Right atrium auricular region (tissue), 2 donors: ENCODE data around the gene OLFML1. TPM values are rescaled to one million over a fixed set of nuclear protein-coding genes. Genes with fewer than 3 reads are reported as not detected.

Experiments used
- DNase-seq: peaks from one replicate; pipeline ENCODE4 v3.0.0-alpha.2; 2019; ENCODE audit warnings: low spot score
- H3K27ac ChIP-seq, 2 donors: fragments of 200-600 bp; sonication (generic); 1 replicate in 1 of 2; 2 replicates in 1 of 2; pipeline ENCODE4 v1.5.1; 2016 to 2019
- H3K27me3 ChIP-seq, 2 donors: fragments of 200-600 bp; sonication (generic); one replicate each; pipeline versions ENCODE4 v1.5.1 to v1.6.0; 2017 to 2019
- H3K36me3 ChIP-seq: fragments of 200-600 bp; sonication (generic); one replicate; pipeline ENCODE4 v1.5.1; 2016
- H3K4me1 ChIP-seq, 2 donors: fragments of 200-600 bp; sonication (generic); one replicate each; pipeline versions ENCODE4 v1.5.1 to v1.6.0; 2017 to 2019
- H3K4me3 ChIP-seq, 2 donors: fragments of 200-600 bp; sonication (generic); 1 replicate in 1 of 2; 2 replicates in 1 of 2; pipeline ENCODE4 v1.5.1; 2017 to 2019; ENCODE audit warnings: mild to moderate bottlenecking in 1 of 2, moderate library complexity in 1 of 2
- H3K9me3 ChIP-seq, 2 donors: fragments of 200-600 bp; sonication (generic); one replicate each; pipeline ENCODE4 v1.5.1; 2019
- total RNA-seq, 2 donors: library from RNA; depleted of rRNA; stranded (reverse); fragments of >200 nt; gene quantifications; one replicate each; pipeline ENCODE4 v1.1.0, GENCODE V29; 2016
- TF ChIP-seq, protein P1 (sequence below), 2 donors: fragments of 200-600 bp; sonication (generic); IDR thresholded peaks; one replicate each; pipeline ENCODE4 v1.5.1; 2019; ENCODE audit warnings: antibody characterized with exemption in 2 of 2

Gene OLFML1
- total RNA-seq, 2 donors from 2014 or later: 4.6 to 7.7 TPM

DNA sequence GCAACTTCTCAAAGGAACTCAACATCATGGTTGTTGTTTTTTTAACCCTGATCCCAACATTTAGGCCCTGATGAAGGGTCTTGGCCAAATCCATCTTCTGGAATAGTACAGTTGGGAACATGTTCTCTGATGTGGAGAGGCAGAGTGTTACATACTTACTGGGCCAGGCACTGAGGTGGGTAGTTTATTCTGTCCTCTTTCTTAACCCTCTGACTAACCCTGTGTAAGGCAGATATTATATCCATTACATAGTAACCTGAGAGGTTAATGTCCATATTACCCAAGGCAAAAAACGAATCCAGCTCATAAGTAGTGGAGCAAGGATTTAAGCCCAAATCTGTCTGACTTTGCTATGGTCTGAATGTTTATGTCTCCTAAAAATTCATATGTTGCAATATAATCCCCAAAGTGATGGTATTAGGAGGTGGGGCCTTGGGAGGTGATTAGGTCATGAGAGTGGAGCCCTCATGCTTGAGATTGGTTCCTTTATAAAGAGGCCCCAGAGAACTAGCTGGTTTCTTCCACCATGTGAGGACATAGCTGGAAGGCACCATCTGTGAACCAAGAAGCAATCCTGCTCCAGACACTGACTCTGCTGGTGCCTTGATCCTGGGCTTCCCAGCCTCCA lies 44.8 kb downstream of the OLFML1 start:
- H3K4me1 ChIP-seq: no peaks in the 10 kb centered on the region
- TF ChIP-seq, protein P1, sequence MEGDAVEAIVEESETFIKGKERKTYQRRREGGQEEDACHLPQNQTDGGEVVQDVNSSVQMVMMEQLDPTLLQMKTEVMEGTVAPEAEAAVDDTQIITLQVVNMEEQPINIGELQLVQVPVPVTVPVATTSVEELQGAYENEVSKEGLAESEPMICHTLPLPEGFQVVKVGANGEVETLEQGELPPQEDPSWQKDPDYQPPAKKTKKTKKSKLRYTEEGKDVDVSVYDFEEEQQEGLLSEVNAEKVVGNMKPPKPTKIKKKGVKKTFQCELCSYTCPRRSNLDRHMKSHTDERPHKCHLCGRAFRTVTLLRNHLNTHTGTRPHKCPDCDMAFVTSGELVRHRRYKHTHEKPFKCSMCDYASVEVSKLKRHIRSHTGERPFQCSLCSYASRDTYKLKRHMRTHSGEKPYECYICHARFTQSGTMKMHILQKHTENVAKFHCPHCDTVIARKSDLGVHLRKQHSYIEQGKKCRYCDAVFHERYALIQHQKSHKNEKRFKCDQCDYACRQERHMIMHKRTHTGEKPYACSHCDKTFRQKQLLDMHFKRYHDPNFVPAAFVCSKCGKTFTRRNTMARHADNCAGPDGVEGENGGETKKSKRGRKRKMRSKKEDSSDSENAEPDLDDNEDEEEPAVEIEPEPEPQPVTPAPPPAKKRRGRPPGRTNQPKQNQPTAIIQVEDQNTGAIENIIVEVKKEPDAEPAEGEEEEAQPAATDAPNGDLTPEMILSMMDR (IDR thresholded peaks at IDR 0.05): no peak
- H3K36me3 ChIP-seq: no peaks in the 10 kb centered on the region
- no peaks in the 10 kb centered on the region for H3K9me3 ChIP-seq
- no peaks in the 10 kb centered on the region for H3K27me3 ChIP-seq
- no peak for DNase-seq
- H3K27ac ChIP-seq: no peak overlapping the region
- H3K4me3 ChIP-seq: no peak overlapping the region

DNA sequence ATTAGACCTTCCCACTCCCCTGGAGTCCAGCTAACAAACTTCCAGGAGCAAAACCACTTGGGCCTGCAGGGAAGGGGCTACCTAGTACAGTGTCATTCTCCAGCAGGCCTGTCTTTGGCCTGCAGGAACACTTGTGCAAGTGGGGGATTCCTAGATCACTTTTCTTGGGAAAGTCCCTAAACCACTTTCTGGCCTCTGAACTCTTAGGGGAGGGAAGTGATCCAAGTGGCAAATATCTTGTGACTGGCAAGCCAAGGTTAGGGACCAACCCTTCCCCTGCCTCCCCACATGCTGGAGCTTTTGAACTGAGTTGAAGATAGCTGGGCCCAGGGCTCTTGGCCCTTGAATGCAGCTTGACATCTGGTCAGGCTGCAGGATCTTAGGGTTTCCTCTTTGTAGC lies 45.7 kb downstream of the OLFML1 start:
- TF ChIP-seq, protein P1 (IDR thresholded peaks at IDR 0.05): no peak
- Histone ChIP-seq H3K36me3 (no peaks in the 10 kb centered on the region), H3K9me3 (no peaks in the 10 kb centered on the region), H3K4me1 (no peaks in the 10 kb centered on the region), H3K27me3 (no peaks in the 10 kb centered on the region), H3K27ac (no peak overlapping the region), H3K4me3 (no peak overlapping the region)
- no peak for DNase-seq

DNA sequence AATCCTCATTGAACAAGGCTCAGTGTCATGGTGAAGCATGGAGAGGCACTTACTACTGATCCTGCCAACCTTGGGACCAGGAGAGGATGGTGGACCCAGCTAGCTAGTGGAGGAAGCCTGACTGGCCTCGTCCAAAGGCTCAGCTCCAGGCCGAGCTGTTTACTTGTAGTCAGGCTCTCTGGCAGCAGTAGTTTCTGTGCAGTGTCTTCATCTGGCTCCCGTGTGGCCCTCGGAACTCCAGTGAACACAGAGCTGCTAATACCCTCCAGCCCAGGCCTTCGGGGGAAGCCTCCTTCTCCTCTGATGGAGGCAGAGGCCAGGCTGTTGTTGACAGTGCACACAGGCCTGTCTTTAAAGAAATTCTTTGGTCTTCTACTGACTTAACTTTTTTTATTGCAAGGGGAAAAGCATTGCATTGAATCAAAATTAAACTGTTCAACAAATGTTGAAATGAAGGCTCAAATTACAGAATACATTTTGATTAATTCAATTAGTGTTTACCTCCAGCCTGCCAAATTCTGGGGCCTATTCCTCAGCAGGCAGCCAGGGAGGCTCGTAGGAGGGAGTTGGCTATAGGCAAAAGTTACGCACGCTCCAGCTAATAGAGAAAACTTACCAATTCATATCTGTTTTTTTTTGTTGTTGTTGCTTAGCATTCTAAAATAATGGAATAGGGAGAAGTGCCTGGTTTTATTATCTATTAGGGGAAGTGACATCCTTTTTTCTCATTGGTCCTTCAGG lies 47.3 kb downstream of the OLFML1 start:
- H3K9me3 ChIP-seq: no peaks in the 10 kb centered on the region
- H3K4me3 ChIP-seq: no peak overlapping the region
- H3K36me3 ChIP-seq: no peaks in the 10 kb centered on the region
- TF ChIP-seq, protein P1 (IDR thresholded peaks at IDR 0.05): no peak
- no peaks in the 10 kb centered on the region for H3K27me3 ChIP-seq
- peaks cover 0 to 1% of the 10 kb centered on the region in 2 donors for H3K4me1 ChIP-seq
- DNase-seq: no peak
- no peak overlapping the region for H3K27ac ChIP-seq

DNA sequence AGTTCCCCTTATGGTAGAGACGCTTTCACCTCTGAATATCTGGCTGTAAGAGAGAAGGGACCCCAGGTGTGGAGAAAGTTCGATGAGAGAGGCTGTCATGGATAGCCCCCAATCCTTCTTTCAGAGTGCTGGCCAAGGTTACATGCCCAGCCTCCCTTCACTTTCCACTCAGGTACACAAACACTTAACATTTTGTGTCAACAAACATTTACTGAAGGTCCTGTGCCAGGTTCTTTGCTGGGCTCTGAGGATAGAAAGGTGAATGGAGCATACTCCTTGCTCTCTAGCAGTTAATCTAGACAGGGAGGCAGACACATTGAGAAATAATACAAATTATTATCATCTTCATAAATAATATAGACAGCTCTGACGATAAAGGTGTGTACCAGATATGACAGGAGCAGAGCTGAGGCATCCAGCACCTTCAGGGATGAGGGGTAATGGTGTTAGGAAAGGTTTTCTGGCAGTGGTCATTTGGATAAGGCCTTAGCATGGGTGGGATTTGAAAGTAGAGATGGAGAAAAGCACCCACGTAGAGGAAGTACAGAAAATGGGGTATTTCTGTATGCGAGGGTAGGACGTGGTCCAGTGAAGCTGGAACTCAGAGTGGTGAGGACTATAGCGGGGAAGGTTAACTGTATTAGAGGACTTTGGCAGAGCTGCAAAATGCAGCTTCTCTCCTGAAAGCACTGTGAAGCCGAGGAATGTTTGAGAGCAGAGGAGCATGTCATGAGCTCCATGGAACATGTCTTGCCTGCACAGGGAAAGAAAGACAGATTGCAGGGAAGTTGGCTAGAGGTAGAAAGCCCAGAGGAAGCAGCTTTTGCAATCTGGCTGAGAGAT lies 48.1 kb downstream of the OLFML1 start:
- no peak for DNase-seq
- Histone ChIP-seq H3K27ac (no peak overlapping the region), H3K27me3 (no peaks in the 10 kb centered on the region), H3K4me3 (no peak overlapping the region), H3K9me3 (no peaks in the 10 kb centered on the region), H3K36me3 (no peaks in the 10 kb centered on the region), H3K4me1 (peaks cover 0 to 10% of the 10 kb centered on the region in 2 donors)
- TF ChIP-seq, protein P1 (IDR thresholded peaks at IDR 0.05): no peak

DNA sequence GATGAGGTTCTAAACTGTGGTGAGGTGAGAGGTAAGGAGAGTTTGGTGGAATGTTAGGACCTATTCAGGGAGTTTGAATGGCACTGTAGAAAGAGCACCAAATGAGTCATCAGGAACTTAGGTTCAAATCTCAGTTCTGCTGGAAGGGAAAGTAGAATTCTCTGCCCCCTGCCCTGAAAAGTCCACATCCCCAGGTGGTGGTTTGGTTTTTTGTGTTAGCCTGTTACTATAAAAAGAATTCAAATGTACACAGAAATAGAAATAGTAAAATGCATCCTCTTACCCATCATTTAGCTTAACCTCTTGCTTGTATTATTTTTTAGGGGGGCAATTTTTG lies 48.7 kb downstream of the OLFML1 start:
- H3K4me3 ChIP-seq: no peak overlapping the region
- H3K27ac ChIP-seq: no peak overlapping the region
- H3K36me3 ChIP-seq: no peaks in the 10 kb centered on the region
- peaks cover 0 to 16% of the 10 kb centered on the region in 2 donors for H3K4me1 ChIP-seq
- no peak for DNase-seq
- no peaks in the 10 kb centered on the region for H3K9me3 ChIP-seq
- TF ChIP-seq, protein P1 (IDR thresholded peaks at IDR 0.05): no peak
- H3K27me3 ChIP-seq: no peaks in the 10 kb centered on the region
